Measurements from ENCODE around the gene NTM. TPM values are rescaled to one million over a fixed set of nuclear protein-coding genes. Genes with fewer than 3 reads are reported as not detected.

NTM gene
- total RNA-seq, 1 experiment from 2014 or later, result 9.9 TPM

DNA sequence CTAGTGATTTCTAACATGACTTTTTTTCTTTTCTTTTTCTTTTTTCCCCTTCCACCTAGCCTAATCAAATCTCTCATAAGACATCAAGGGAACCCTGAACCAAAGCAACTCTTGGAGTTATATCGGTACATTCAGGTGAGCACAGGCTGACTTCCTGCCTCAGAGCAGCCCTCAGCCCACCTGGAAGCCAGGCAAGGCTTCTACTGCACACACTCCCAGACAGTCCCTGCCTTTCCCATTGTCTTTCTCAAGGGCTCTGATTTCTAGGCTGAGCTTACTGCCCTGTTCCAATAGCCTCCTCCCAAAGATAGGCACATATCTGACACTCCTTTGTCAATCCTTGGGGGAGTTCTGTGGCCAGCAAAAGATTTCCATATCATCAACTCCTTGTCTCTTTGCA, 629.5 kb downstream of the NTM start:
- WGBS (ENCODE audit: extremely low coverage, insufficient read length, low lambda C conversion rate), result no CpG with 5 or more reads among the region's 1 CpG

More for the DNA sequence above, 629.5 kb downstream of the NTM start:
- Histone ChIP-seq H4K91ac (ENCODE audit: insufficient read length, low read depth, low read length) (no peak overlapping the region), H3K23me2 (ENCODE audit: insufficient read length, low read depth, low read length, poor library complexity, severe bottlenecking) (no peaks in the 10 kb centered on the region), H2AK5ac (ENCODE audit: insufficient read length, low read length) (no peak overlapping the region), H3K9me3 (ENCODE audit: control insufficient read depth, low read depth, low read length) (peaks cover 7% of the 10 kb centered on the region), H2BK120ac (ENCODE audit: low read depth, low read length, poor library complexity, severe bottlenecking) (no peak overlapping the region), H4K8ac (replicated peaks; ENCODE audit: insufficient read length, low read depth, low read length) (no peak overlapping the region), H2BK5ac (ENCODE audit: insufficient read length, low read length) (no peak overlapping the region), H2BK12ac (ENCODE audit: insufficient read length, low read depth, low read length) (no peak overlapping the region), H3K18ac (ENCODE audit: insufficient read length, low read depth, low read length) (no peak overlapping the region), H3K9ac (ENCODE audit: extremely low read depth, insufficient read length, low read length) (no peak overlapping the region), H3K56ac (ENCODE audit: insufficient read length, low read depth, low read length) (no peak overlapping the region), H3K79me1 (ENCODE audit: insufficient read depth, low read depth, low read length, poor library complexity, severe bottlenecking) (no peaks in the 10 kb centered on the region), H2AFZ (ENCODE audit: low read length) (no peak overlapping the region), H3K27me3 (ENCODE audit: insufficient read depth, low read length) (no peaks in the 10 kb centered on the region), H2BK15ac (ENCODE audit: low read depth, low read length) (no peak overlapping the region), H4K5ac (ENCODE audit: insufficient read length, low read depth, low read length) (no peak overlapping the region), H3K79me2 (ENCODE audit: insufficient read depth, low read length) (no peaks in the 10 kb centered on the region), H3K14ac (ENCODE audit: insufficient read depth, low read length) (no peak overlapping the region), H4K20me1 (ENCODE audit: control insufficient read depth, insufficient read depth, insufficient read length) (no peaks in the 10 kb centered on the region), H2BK20ac (ENCODE audit: low read depth, low read length, poor library complexity, severe bottlenecking) (no peak overlapping the region), H3K4ac (ENCODE audit: low read depth, low read length) (no peak overlapping the region), H3K27ac (ENCODE audit: insufficient read length, low read depth, low read length) (no peak overlapping the region), H3K4me2 (ENCODE audit: insufficient read depth, insufficient read length, low read length) (no peak overlapping the region), H3K4me1 (ENCODE audit: insufficient read depth, low read length) (peaks cover 2% of the 10 kb centered on the region; the same call in 1 of the 2 replicates), H3K23ac (ENCODE audit: insufficient read length, low read depth, low read length) (no peak overlapping the region), H3T11ph (ENCODE audit: low read length) (no peak overlapping the region)
- DNase-seq, result no peak
- TF ChIP-seq, protein P1, sequence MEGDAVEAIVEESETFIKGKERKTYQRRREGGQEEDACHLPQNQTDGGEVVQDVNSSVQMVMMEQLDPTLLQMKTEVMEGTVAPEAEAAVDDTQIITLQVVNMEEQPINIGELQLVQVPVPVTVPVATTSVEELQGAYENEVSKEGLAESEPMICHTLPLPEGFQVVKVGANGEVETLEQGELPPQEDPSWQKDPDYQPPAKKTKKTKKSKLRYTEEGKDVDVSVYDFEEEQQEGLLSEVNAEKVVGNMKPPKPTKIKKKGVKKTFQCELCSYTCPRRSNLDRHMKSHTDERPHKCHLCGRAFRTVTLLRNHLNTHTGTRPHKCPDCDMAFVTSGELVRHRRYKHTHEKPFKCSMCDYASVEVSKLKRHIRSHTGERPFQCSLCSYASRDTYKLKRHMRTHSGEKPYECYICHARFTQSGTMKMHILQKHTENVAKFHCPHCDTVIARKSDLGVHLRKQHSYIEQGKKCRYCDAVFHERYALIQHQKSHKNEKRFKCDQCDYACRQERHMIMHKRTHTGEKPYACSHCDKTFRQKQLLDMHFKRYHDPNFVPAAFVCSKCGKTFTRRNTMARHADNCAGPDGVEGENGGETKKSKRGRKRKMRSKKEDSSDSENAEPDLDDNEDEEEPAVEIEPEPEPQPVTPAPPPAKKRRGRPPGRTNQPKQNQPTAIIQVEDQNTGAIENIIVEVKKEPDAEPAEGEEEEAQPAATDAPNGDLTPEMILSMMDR (conservative IDR thresholded peaks at IDR 0.05), result no peak
- Mint-ChIP-seq H3K4me3 (no peak overlapping the region), H3K36me3 (ENCODE audit: insufficient read depth in 1 of 3, low read depth in 3 of 3) (peaks cover 0 to 7% (median 6%) of the 10 kb centered on the region in 3 experiments; a peak in 6 of 7 replicates), H3K27ac (no peak overlapping the region), H3K4me1 (peaks cover 6 to 11% of the 10 kb centered on the region in 2 experiments), H3K27me3 (ENCODE audit: low read depth) (peaks cover 2% of the 10 kb centered on the region; the same call in 1 of the 2 replicates), H3K9me3 (peaks cover 7% of the 10 kb centered on the region in 2 experiments; a peak in 3 of 5 replicates)
